Measurements from ENCODE around the gene SETX.
"Not testable (repeated sequence)": the region's sequence is repeated elsewhere in the genome, so short reads cannot be mapped to it uniquely, and the experiment has no call there.

SETX gene

GRCh38 chr9:132354637-132355355, at the start of gene SETX:
Gene SETX, minus strand, starts transcription at chr9:132354986. Its CDS starts 5,558 bp downstream, at chr9:132349428.
- DNase-seq (ENCODE audit: low read depth in 2 of 3, low spot score in 2 of 3), result peak; percentile 92 to 97 (median 97)

- DNase-seq (ENCODE audit: low read depth in 2 of 3, low spot score in 2 of 3), result no peak
Measured at GRCh38 chr9:132404228-132404881, 49.6 kb upstream of the SETX start.

- DNase-seq (ENCODE audit: low read depth in 2 of 3, low spot score in 2 of 3), result no peak
Measured at GRCh38 chr9:132401824-132402223, 47.0 kb upstream of the SETX start.

- DNase-seq (ENCODE audit: low read depth in 2 of 3, low spot score in 2 of 3), result no peak
Measured at GRCh38 chr9:132395560-132395959, 40.8 kb upstream of the SETX start.

- no peak for DNase-seq (ENCODE audit: low read depth in 2 of 3, low spot score in 2 of 3)
Measured at GRCh38 chr9:132391449-132391848, 36.7 kb upstream of the SETX start.

- DNase-seq (ENCODE audit: low read depth in 2 of 3, low spot score in 2 of 3), result no peak
Measured at GRCh38 chr9:132390966-132391365, 36.2 kb upstream of the SETX start.

- DNase-seq (ENCODE audit: low read depth in 2 of 3, low spot score in 2 of 3), result no peak
Measured at GRCh38 chr9:132387133-132387532, 32.3 kb upstream of the SETX start.

GRCh38 chr9:132384376-132384775, 29.6 kb upstream of the SETX start:
- DNase-seq (ENCODE audit: low read depth in 2 of 3, low spot score in 2 of 3), result no peak

GRCh38 chr9:132383462-132383883, 28.7 kb upstream of the SETX start:
- DNase-seq (ENCODE audit: low read depth in 2 of 3, low spot score in 2 of 3), result no peak

GRCh38 chr9:132381966-132382541, 27.3 kb upstream of the SETX start:
- no peak for DNase-seq (ENCODE audit: low read depth in 2 of 3, low spot score in 2 of 3)

GRCh38 chr9:132378416-132378815, 23.6 kb upstream of the SETX start:
- not testable (repeated sequence) for DNase-seq (ENCODE audit: low read depth in 2 of 3, low spot score in 2 of 3)

- DNase-seq (ENCODE audit: low read depth in 2 of 3, low spot score in 2 of 3), result not testable (repeated sequence)
Measured at GRCh38 chr9:132377769-132378168, 23.0 kb upstream of the SETX start.

- no peak for DNase-seq (ENCODE audit: low read depth in 2 of 3, low spot score in 2 of 3)
Measured at GRCh38 chr9:132372177-132373095, 17.6 kb upstream of the SETX start.

- DNase-seq (ENCODE audit: low read depth in 2 of 3, low spot score in 2 of 3), result no peak
Measured at GRCh38 chr9:132370592-132370991, 15.8 kb upstream of the SETX start.

- no peak for DNase-seq (ENCODE audit: low read depth in 2 of 3, low spot score in 2 of 3)
Measured at GRCh38 chr9:132369421-132369820, 14.6 kb upstream of the SETX start.

- DNase-seq (ENCODE audit: low read depth in 2 of 3, low spot score in 2 of 3), result no peak
Measured at GRCh38 chr9:132367613-132368313, 13.0 kb upstream of the SETX start.

- DNase-seq (ENCODE audit: low read depth in 2 of 3, low spot score in 2 of 3), result no peak
Measured at GRCh38 chr9:132366481-132366880, 11.7 kb upstream of the SETX start.

- DNase-seq (ENCODE audit: low read depth in 2 of 3, low spot score in 2 of 3), result no peak
Measured at GRCh38 chr9:132365986-132366385, 11.2 kb upstream of the SETX start.

GRCh38 chr9:132364068-132364467, 9.3 kb upstream of the SETX start:
- no peak for DNase-seq (ENCODE audit: low read depth in 2 of 3, low spot score in 2 of 3)

- no peak for DNase-seq (ENCODE audit: low read depth in 2 of 3, low spot score in 2 of 3)
Measured at GRCh38 chr9:132357764-132358163, 3.0 kb upstream of the SETX start.
